Astrocyte (in vitro differentiated cells and primary cell): ENCODE results near the gene SMC1B. TPM values are rescaled to one million over a fixed set of nuclear protein-coding genes. Genes with fewer than 3 reads are reported as not detected.
A peak's percentile ranks its signal among the peaks of the same experiment; 100 is the strongest.

Source experiments
- DNase-seq: peaks from one replicate; pipeline ENCODE4 v3.0.0-alpha.2; 2010; ENCODE audit warnings: low read depth
- FAIRE-seq: peaks from 2 replicates; lab custom pipeline; 2011; peaks lifted over from hg19 to GRCh38; lab: Jason Lieb, UNC
- H2AFZ ChIP-seq: 2 replicates; pipeline ENCODE4 v1.6.0; 2012; ENCODE audit warnings: low read depth, low read length, inconsistent platforms
- H3K27ac ChIP-seq: 2 replicates; pipeline ENCODE4 v1.5.1; 2011; ENCODE audit warnings: low read depth, low read length, inconsistent platforms
- H3K27me3 ChIP-seq: 2 replicates; pipeline ENCODE4 v1.6.0; 2011; ENCODE audit warnings: low read length, inconsistent platforms; ENCODE audit not compliant: insufficient read depth
- H3K36me3 ChIP-seq: 2 replicates; pipeline ENCODE4 v1.5.1; 2011; ENCODE audit warnings: low read length, inconsistent platforms; ENCODE audit not compliant: insufficient read depth
- H3K4me1 ChIP-seq: 2 replicates; pipeline ENCODE4 v1.5.1; 2011; ENCODE audit warnings: low read length, inconsistent platforms; ENCODE audit not compliant: insufficient read depth
- H3K4me2 ChIP-seq: 2 replicates; pipeline ENCODE4 v1.6.0; 2012; ENCODE audit warnings: low read length, inconsistent platforms
- H3K4me3 ChIP-seq: 2 replicates; pipeline ENCODE4 v1.5.1; 2011; ENCODE audit warnings: low read depth, mild to moderate bottlenecking, low read length, inconsistent platforms; ENCODE audit not compliant: insufficient read depth
- H3K79me2 ChIP-seq: 2 replicates; pipeline ENCODE4 v1.6.0; 2012; ENCODE audit warnings: mild to moderate bottlenecking, low read length, inconsistent platforms; ENCODE audit not compliant: insufficient read depth
- H3K9ac ChIP-seq: 2 replicates; pipeline ENCODE4 v1.6.0; 2012; ENCODE audit warnings: mild to moderate bottlenecking, low read length, inconsistent platforms
- H3K9me3 ChIP-seq: 2 replicates; pipeline ENCODE4 v1.5.1; 2012; ENCODE audit warnings: low read depth, mild to moderate bottlenecking, low read length, inconsistent platforms; ENCODE audit not compliant: insufficient read depth
- H4K20me1 ChIP-seq: 2 replicates; pipeline ENCODE4 v1.6.0; 2012; ENCODE audit warnings: low read length, inconsistent platforms; ENCODE audit not compliant: insufficient read depth
- H3K27ac Mint-ChIP-seq: one replicate; pipeline ENCODE4 v1.8.0; 2021; ENCODE audit warnings: mild to moderate bottlenecking, mixed read lengths; ENCODE audit not compliant: unreplicated experiment
- H3K27me3 Mint-ChIP-seq: one replicate; pipeline ENCODE4 v1.8.0; 2021; ENCODE audit warnings: low read depth, mixed read lengths; ENCODE audit not compliant: unreplicated experiment
- H3K36me3 Mint-ChIP-seq: one replicate; pipeline ENCODE4 v1.8.0; 2021; ENCODE audit warnings: low read depth, mixed read lengths; ENCODE audit not compliant: unreplicated experiment
- H3K4me1 Mint-ChIP-seq: one replicate; pipeline ENCODE4 v1.8.0; 2021; ENCODE audit warnings: low read depth, mixed read lengths; ENCODE audit not compliant: unreplicated experiment
- H3K4me3 Mint-ChIP-seq: one replicate; pipeline ENCODE4 v1.8.0; 2021; ENCODE audit warnings: mild to moderate bottlenecking, moderate library complexity, mixed read lengths; ENCODE audit not compliant: unreplicated experiment
- H3K9me3 Mint-ChIP-seq: one replicate; pipeline ENCODE4 v1.8.0; 2021; ENCODE audit warnings: mild to moderate bottlenecking, mixed read lengths; ENCODE audit not compliant: unreplicated experiment
- CTCF ChIP-seq: IDR thresholded peaks from 2 replicates; pipeline ENCODE4 v1.5.1; 2011; ENCODE audit warnings: low read depth, mild to moderate bottlenecking, inconsistent platforms, low read length, moderate library complexity; ENCODE audit not compliant: insufficient read depth
- EZH2 ChIP-seq: IDR thresholded peaks from 2 replicates; pipeline ENCODE4 v1.6.1; 2012; ENCODE audit warnings: mild to moderate bottlenecking, low read length, inconsistent platforms; ENCODE audit not compliant: insufficient read depth
- total RNA-seq: library from RNA; stranded (reverse); gene quantifications from 2 replicates; pipeline ENCODE4 v1.2.1, GENCODE V29; 2021

SMC1B gene
- total RNA-seq, 1 donor from 2014 or later: not detected

GRCh38 chr22:45452565-45453379 is 39.4 kb upstream of the SMC1B start:
- Mint-ChIP-seq H3K27me3 (peaks cover 57% of the 10 kb centered on the region), H3K27ac (no peak overlapping the region), H3K36me3 (no peaks in the 10 kb centered on the region), H3K4me1 (no peaks in the 10 kb centered on the region), H3K4me3 (no peak overlapping the region), H3K9me3 (peaks cover 5% of the 10 kb centered on the region)
- Histone ChIP-seq H3K27me3 (no peaks in the 10 kb centered on the region), H4K20me1 (no peaks in the 10 kb centered on the region), H3K9ac (no peak overlapping the region), H3K9me3 (no peaks in the 10 kb centered on the region), H2AFZ (no peak overlapping the region), H3K4me2 (no peak overlapping the region), H3K4me3 (no peak overlapping the region), H3K36me3 (no peaks in the 10 kb centered on the region), H3K79me2 (no peaks in the 10 kb centered on the region), H3K4me1 (peaks cover 7% of the 10 kb centered on the region), H3K27ac (no peak overlapping the region)
- peak; percentile 49 for DNase-seq
- TF ChIP-seq CTCF (no peak), EZH2 (no peak)
- FAIRE-seq: no peak

- Mint-ChIP-seq H3K27ac (no peak overlapping the region), H3K9me3 (peaks cover 3% of the 10 kb centered on the region), H3K4me1 (no peaks in the 10 kb centered on the region), H3K36me3 (no peaks in the 10 kb centered on the region), H3K4me3 (peak overlapping the region; percentile 9), H3K27me3 (peaks cover 50% of the 10 kb centered on the region)
- peaks cover 7% of the 10 kb centered on the region for H3K4me1 ChIP-seq
- no peaks in the 10 kb centered on the region for H4K20me1 ChIP-seq
- no peaks in the 10 kb centered on the region for H3K79me2 ChIP-seq
- no peaks in the 10 kb centered on the region for H3K36me3 ChIP-seq
- FAIRE-seq (no peak), DNase-seq (no peak)
- H3K4me3 ChIP-seq: no peak overlapping the region
- no peaks in the 10 kb centered on the region for H3K27me3 ChIP-seq
- H3K9ac ChIP-seq: no peak overlapping the region
- TF ChIP-seq EZH2 (no peak), CTCF (no peak)
- no peak overlapping the region for H2AFZ ChIP-seq
- no peak overlapping the region for H3K4me2 ChIP-seq
- H3K27ac ChIP-seq: no peak overlapping the region
- no peaks in the 10 kb centered on the region for H3K9me3 ChIP-seq
Measured at GRCh38 chr22:45451972-45452371, 38.6 kb upstream of the SMC1B start.
